Stomach smooth muscle (tissue), 2 donors: ENCODE measurements around the gene CARM1.
"Not testable (repeated sequence)": the region's sequence is repeated elsewhere in the genome, so short reads cannot be mapped to it uniquely, and the experiment has no call there.

Experiments
- H3K27ac ChIP-seq: one replicate; pipeline ENCODE4 v1.7.0; 2013; ENCODE audit warnings: mild to moderate bottlenecking, low read length, inconsistent platforms
- H3K27me3 ChIP-seq, 2 donors: one replicate each; pipeline ENCODE4 v1.7.0; 2013; ENCODE audit warnings: low read length in 2 of 2; ENCODE audit not compliant: insufficient read depth in 2 of 2, control insufficient read depth in 1 of 2
- H3K36me3 ChIP-seq, 2 donors: one replicate each; pipeline ENCODE4 v1.7.0; 2013; ENCODE audit warnings: low read length in 2 of 2; ENCODE audit not compliant: control insufficient read depth in 2 of 2, insufficient read depth in 2 of 2
- H3K4me1 ChIP-seq: one replicate; pipeline ENCODE4 v1.7.0; 2013; ENCODE audit warnings: low read length; ENCODE audit not compliant: control insufficient read depth, insufficient read depth
- H3K4me3 ChIP-seq, 2 donors: one replicate each; pipeline ENCODE4 v1.7.0; 2013; ENCODE audit warnings: low read length in 2 of 2
- H3K9ac ChIP-seq, 2 donors: one replicate each; pipeline ENCODE4 v1.7.0; 2013; ENCODE audit warnings: low read length in 2 of 2, mild to moderate bottlenecking in 1 of 2
- H3K9me3 ChIP-seq, 2 donors: one replicate each; pipeline ENCODE4 v1.7.0; 2013; ENCODE audit warnings: low read length in 2 of 2; ENCODE audit not compliant: control insufficient read depth in 2 of 2
- donor health status: healthy.
- donor health status: Pancreatic carcinoma.

CARM1 gene

GRCh38 chr19:10848230-10848856 lies 23.0 kb upstream of the CARM1 start, which contains the start of gene C19orf38:
TSS of gene C19orf38 (plus strand) at chr19:10848415. CDS start at chr19:10848509, 94 bp downstream.
- H3K27ac ChIP-seq = no peak within 1 kb of the TSS
- no peak within 1 kb of the TSS for H3K4me3 ChIP-seq
- H3K4me1 ChIP-seq = no peaks in the 10 kb centered on the region
- no peaks in the 10 kb centered on the region for H3K9me3 ChIP-seq
- H3K36me3 ChIP-seq = no peaks in the 10 kb centered on the region
- no peak within 1 kb of the TSS for H3K9ac ChIP-seq
- H3K27me3 ChIP-seq = peaks cover 0 to 5% of the 10 kb centered on the region in 2 donors

DNA sequence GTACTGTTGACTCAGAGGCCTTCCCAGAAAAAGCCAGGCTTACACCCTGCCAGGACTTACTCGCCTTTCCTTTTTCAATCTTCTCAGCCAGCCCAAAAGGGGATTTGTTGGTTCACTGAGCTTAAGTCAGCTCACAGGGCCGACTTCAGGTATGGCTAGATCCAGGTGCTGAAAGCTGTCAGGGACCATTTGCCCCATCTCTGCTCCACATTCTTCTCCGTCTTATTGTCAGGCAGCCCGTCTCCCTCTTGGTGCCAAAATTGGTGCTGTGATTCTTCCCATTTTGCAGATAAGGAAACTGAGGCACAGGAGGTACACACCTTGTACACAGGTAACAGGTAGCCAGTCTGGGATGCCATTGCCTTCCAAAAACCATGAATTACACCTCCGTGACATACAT lies 20.7 kb upstream of the CARM1 start:
- Histone ChIP-seq H3K4me3 (no peak overlapping the region), H3K36me3 (no peaks in the 10 kb centered on the region), H3K27ac (no peak overlapping the region), H3K4me1 (no peaks in the 10 kb centered on the region), H3K27me3 (peaks cover 0 to 5% of the 10 kb centered on the region in 2 donors), H3K9me3 (no peaks in the 10 kb centered on the region), H3K9ac (no peak overlapping the region)

GRCh38 chr19:10852098-10852800 lies 19.1 kb upstream of the CARM1 start:
- Histone ChIP-seq H3K27me3 (peaks cover 0 to 5% of the 10 kb centered on the region in 2 donors), H3K9me3 (no peaks in the 10 kb centered on the region), H3K36me3 (no peaks in the 10 kb centered on the region), H3K4me1 (no peaks in the 10 kb centered on the region), H3K9ac (no peak overlapping the region), H3K4me3 (no peak overlapping the region), H3K27ac (no peak overlapping the region)

DNA sequence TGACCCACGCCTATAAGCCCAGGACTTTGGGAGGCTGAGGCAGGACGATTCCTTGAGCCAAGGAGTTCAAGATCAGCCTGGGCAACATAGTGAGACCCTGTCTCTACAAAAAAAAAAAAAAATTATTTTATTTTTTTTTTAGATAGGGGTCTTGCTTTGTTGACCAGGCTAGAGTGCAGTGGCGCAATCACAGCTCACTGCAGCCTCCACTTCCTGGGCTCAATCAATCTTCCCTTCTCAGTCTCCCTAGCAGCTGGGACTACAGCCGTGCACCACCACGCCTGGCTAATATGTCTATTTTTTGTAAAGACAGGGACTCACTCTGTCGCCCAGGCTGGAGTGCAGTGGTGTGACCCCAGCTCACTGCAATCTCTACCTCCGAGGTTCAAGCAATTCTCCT lies 18.4 kb upstream of the CARM1 start:
- no peak overlapping the region for H3K4me3 ChIP-seq
- peaks cover 0 to 5% of the 10 kb centered on the region in 2 donors for H3K27me3 ChIP-seq
- H3K9ac ChIP-seq = no peak overlapping the region
- no peaks in the 10 kb centered on the region for H3K9me3 ChIP-seq
- H3K36me3 ChIP-seq = no peaks in the 10 kb centered on the region
- H3K27ac ChIP-seq = no peak overlapping the region
- H3K4me1 ChIP-seq = no peaks in the 10 kb centered on the region

DNA sequence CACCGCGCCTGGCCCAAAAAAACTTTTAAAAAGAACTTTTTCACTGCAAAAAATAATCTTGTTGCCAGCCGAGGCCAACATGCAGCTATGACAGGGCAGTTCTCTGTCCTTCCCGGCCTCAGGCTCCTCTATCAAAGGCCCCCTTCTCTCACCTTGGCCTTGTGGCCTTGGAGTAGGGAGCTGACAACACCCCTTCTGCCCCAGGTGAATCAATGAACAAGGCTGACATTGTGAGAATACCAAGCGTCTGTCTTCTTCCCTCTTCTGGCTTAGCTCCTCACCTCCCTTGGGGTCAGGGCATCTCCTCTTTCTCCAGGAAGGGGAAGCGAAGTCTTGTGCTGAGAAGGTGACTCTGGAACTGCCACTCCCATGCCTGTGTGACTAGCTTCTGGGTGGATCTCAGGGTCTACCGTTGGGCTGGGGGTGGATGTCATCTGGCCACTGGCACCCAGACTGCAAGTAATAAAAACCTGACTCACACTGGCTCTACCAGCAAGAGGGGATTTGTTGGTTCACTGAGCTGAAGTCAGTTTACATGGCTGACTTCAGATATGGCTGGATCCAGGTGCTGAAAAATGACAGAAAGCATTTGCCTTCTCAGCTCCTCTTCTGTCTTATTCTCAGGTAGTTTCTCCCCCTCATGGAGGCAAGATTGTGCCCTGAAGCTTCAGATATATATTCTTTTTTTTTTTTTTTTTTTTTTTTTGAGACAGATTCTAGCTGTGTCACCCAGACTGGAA lies 16.8 kb upstream of the CARM1 start:
- Histone ChIP-seq H3K27ac (no peak overlapping the region), H3K9me3 (no peaks in the 10 kb centered on the region), H3K27me3 (peaks cover 0 to 3% of the 10 kb centered on the region in 2 donors), H3K4me3 (no peak overlapping the region), H3K36me3 (no peaks in the 10 kb centered on the region), H3K4me1 (no peaks in the 10 kb centered on the region), H3K9ac (no peak overlapping the region)

GRCh38 chr19:10855879-10856522 lies 15.4 kb upstream of the CARM1 start:
- no peaks in the 10 kb centered on the region for H3K4me1 ChIP-seq
- H3K36me3 ChIP-seq = no peaks in the 10 kb centered on the region
- no peaks in the 10 kb centered on the region for H3K9me3 ChIP-seq
- H3K4me3 ChIP-seq = no peak overlapping the region
- H3K27ac ChIP-seq = no peak overlapping the region
- H3K9ac ChIP-seq = no peak overlapping the region
- no peaks in the 10 kb centered on the region for H3K27me3 ChIP-seq

DNA sequence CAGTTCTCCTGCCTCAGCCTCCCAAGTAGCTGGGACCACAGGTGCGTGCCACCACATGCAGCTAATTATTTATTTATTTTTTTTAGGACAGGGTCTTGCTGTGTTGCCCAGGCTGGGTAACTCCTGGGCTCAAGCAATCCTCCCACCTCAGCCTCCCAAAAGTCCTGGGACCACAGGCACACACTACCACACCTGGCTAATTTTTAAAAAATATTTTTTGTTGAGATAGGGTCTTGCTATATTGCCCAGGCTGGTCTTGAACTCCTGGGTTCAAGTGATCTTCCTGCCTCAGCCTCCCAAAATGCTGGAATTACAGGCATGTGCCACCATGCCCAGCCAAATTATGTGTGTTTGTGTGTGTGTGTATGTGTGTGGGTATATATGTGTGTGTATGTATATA lies 14.5 kb upstream of the CARM1 start:
- H3K27me3 ChIP-seq, H3K36me3 ChIP-seq, H3K27ac ChIP-seq, H3K4me1 ChIP-seq, H3K9me3 ChIP-seq, H3K9ac ChIP-seq, H3K4me3 ChIP-seq: not testable (repeated sequence)

DNA sequence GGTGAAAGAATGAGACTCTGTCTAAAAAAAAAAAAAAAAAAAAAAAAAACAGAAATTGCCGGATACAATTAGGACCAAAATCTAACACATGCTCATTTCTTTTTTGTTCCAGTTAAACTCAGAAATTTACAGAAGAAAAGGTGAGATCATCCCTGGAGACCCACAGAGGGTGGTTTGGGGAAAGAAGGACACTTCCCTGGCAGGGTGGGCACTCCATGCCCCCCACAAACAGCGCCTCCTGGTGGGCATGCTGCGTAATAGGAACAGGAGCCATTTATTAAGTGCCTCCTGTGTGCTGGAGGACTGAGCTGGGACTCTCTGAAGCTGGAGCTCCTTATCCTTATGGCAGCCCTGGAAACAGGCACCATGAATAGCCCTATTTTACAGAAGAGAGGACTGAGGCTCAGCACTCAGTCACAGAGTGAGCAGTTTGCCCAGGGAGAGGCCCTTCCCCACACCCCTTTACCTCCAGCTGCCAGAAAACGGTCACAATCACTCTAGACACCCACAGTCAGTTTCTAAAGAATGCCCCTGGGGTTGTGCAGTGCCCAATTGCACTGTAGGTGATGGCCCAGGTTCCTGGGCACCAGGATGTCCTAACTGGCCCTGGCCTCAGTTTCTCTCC lies 13.0 kb upstream of the CARM1 start:
- H3K4me1 ChIP-seq = no peaks in the 10 kb centered on the region
- H3K4me3 ChIP-seq = no peak overlapping the region
- H3K9ac ChIP-seq = no peak overlapping the region
- no peaks in the 10 kb centered on the region for H3K36me3 ChIP-seq
- H3K27me3 ChIP-seq = no peaks in the 10 kb centered on the region
- H3K9me3 ChIP-seq = no peaks in the 10 kb centered on the region
- no peak overlapping the region for H3K27ac ChIP-seq

DNA sequence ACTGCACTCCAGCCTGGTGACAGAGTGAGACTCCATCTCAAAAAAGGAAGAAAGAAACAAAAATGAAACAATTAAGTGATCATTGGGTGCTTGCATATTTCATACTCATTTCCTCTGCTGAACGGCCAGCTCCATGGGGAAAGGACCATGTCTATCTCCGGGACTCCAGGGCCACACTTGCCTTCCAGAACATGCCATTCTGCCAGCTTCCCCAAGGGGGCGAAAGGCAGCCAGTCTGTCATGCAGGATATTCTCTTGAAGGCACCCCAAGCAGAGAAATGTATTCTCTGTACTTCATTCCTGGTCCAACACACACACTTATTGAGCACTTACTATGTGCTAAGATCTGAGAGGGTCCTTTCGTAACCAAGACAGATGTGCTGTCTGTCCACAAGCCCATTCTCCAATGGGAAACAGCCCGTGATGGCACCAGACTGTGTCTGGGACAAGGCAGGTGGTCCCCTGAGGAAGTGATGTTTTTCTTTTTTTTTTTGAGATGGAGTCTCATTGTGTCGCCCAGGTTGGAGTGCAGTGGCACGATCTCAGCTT lies 10.2 kb upstream of the CARM1 start:
- no peak overlapping the region for H3K9ac ChIP-seq
- H3K4me3 ChIP-seq = no peak overlapping the region
- H3K27ac ChIP-seq = no peak overlapping the region
- H3K36me3 ChIP-seq = no peaks in the 10 kb centered on the region
- H3K27me3 ChIP-seq = no peaks in the 10 kb centered on the region
- H3K4me1 ChIP-seq = peaks cover 7% of the 10 kb centered on the region
- H3K9me3 ChIP-seq = no peaks in the 10 kb centered on the region

DNA sequence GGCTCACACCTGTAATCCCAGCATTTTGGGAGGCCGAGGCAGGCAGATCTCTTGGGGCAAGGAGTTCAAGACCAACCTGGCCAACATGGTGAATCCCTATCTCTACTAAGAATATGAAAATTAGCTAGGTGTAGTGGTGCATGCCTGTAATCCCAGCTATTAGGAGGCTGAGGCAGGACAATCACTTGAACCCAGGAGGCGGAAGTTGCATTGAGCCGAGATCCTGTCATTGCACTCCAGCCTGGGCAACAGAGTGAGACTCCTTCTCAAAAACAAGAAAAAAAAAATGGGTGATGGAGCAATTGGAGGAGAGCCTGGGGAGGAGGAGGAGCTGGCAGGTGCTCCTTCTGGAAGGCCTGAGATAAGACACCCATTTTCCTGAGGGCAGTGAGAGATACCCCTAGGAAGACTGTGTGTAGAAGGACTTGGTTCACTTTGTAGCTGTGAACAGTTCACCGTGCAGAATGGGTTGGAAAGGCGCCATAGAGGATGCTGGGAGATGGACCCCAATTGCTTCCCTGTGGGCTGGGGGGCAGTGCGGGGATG lies 8.7 kb upstream of the CARM1 start:
- H3K4me3 ChIP-seq = no peak overlapping the region
- H3K4me1 ChIP-seq = peaks cover 7% of the 10 kb centered on the region
- H3K27ac ChIP-seq = no peak overlapping the region
- H3K27me3 ChIP-seq = no peaks in the 10 kb centered on the region
- no peaks in the 10 kb centered on the region for H3K9me3 ChIP-seq
- no peak overlapping the region for H3K9ac ChIP-seq
- no peaks in the 10 kb centered on the region for H3K36me3 ChIP-seq
